DND-41 (cell line): ENCODE measurements around the gene KRTAP13-1.
A peak's percentile ranks its signal among the peaks of the same experiment; 100 is the strongest.

Source experiments
- CTCF ChIP-seq: IDR thresholded peaks from 2 replicates; pipeline ENCODE4 v1.5.1; 2012; ENCODE audit warnings: borderline replicate concordance, low read length, moderate library complexity, mild to moderate bottlenecking; ENCODE audit not compliant: poor library complexity, severe bottlenecking; ENCODE audit errors: extremely low read depth
- EZH2 ChIP-seq: IDR thresholded peaks from 3 replicates; pipeline ENCODE4 v1.6.1; 2012; ENCODE audit warnings: borderline replicate concordance, low read depth, mild to moderate bottlenecking, moderate library complexity, low read length, inconsistent platforms; ENCODE audit not compliant: severe bottlenecking

- TF ChIP-seq CTCF: peak; percentile 80
- no peak for TF ChIP-seq EZH2
Observed at GRCh38 chr21:30434033-30434631, 38.3 kb downstream of the KRTAP13-1 start.
